HG03108 (cell line): Measurements from ENCODE around the gene PRKN.

Experiments
- ATAC-seq: cut with Tn5 transposase; IDR thresholded peaks from one replicate; pipeline ENCODE4 v1.9.1; 2021; ENCODE audit warnings: moderate library complexity; ENCODE audit not compliant: unreplicated experiment

The PRKN gene

GRCh38 chr6:161444464-161444863 is 1283.1 kb downstream of the PRKN start:
- ATAC-seq = no peak

- ATAC-seq = no peak
Measured at GRCh38 chr6:161443848-161444247, 1283.7 kb downstream of the PRKN start.

GRCh38 chr6:161442420-161442819 is 1285.1 kb downstream of the PRKN start:
- no peak for ATAC-seq

GRCh38 chr6:161440299-161440698 is 1287.3 kb downstream of the PRKN start:
- ATAC-seq = no peak

- no peak for ATAC-seq
Measured at GRCh38 chr6:161439093-161439492, 1288.5 kb downstream of the PRKN start.

- ATAC-seq = no peak
Measured at GRCh38 chr6:161438430-161439030, 1289.0 kb downstream of the PRKN start.

GRCh38 chr6:161437851-161438250 is 1289.7 kb downstream of the PRKN start:
- no peak for ATAC-seq

GRCh38 chr6:161436106-161436876 is 1291.3 kb downstream of the PRKN start:
- ATAC-seq = no peak

GRCh38 chr6:161435748-161436070 is 1291.9 kb downstream of the PRKN start:
- no peak for ATAC-seq

GRCh38 chr6:161434921-161435747 is 1292.4 kb downstream of the PRKN start:
- no peak for ATAC-seq

GRCh38 chr6:161434350-161434749 is 1293.2 kb downstream of the PRKN start:
- no peak for ATAC-seq

- ATAC-seq = no peak
Measured at GRCh38 chr6:161432546-161432945, 1295.0 kb downstream of the PRKN start.

GRCh38 chr6:161429921-161430490 is 1297.6 kb downstream of the PRKN start:
- no peak for ATAC-seq

GRCh38 chr6:161424421-161424820 is 1303.1 kb downstream of the PRKN start:
- no peak for ATAC-seq

- ATAC-seq = no peak
Measured at GRCh38 chr6:161422710-161423680, 1304.6 kb downstream of the PRKN start.

GRCh38 chr6:161418463-161418945 is 1309.1 kb downstream of the PRKN start:
- ATAC-seq = no peak

GRCh38 chr6:161417717-161418462 is 1309.7 kb downstream of the PRKN start:
- ATAC-seq = no peak

- ATAC-seq = no peak
Measured at GRCh38 chr6:161415302-161415855, 1312.2 kb downstream of the PRKN start.

GRCh38 chr6:161414707-161415106 is 1312.9 kb downstream of the PRKN start:
- no peak for ATAC-seq
